WTC11 (cell line): Measurements from ENCODE around the gene SFMBT1. TPM values are rescaled to one million over a fixed set of nuclear protein-coding genes. Genes with fewer than 3 reads are reported as not detected.

ENCODE experiments used
- ATAC-seq: fragments of 200-7000 bp; cut with Tn5 transposase; 2 replicates; pipeline ENCODE4 v1.10.0; 2021; ENCODE audit warnings: mild to moderate bottlenecking, moderate library complexity
- CTCF ChIA-PET: fragments of 300-600 bp; sonication (Branson Sonifier 250); formaldehyde crosslinking; loops from one replicate; lab custom pipeline; 2021; ENCODE audit warnings: antibody characterized with exemption; lab: Charles Lee
- POLR2A ChIA-PET: fragments of 350-600 bp; sonication (Branson Sonifier 250); formaldehyde crosslinking; loops from one replicate; lab custom pipeline; 2021; ENCODE audit warnings: antibody characterized with exemption; lab: Charles Lee
- DNase-seq: peaks from one replicate; pipeline ENCODE4 v3.0.0; 2021; ENCODE audit warnings: low spot score
- H3K27ac Mint-ChIP-seq: 2 replicates; pipeline ENCODE4 v1.8.0; 2021; ENCODE audit warnings: mixed read lengths
- H3K27me3 Mint-ChIP-seq: 2 replicates; pipeline ENCODE4 v1.8.0; 2021; ENCODE audit warnings: low read depth, mild to moderate bottlenecking, moderate library complexity, mixed read lengths
- H3K36me3 Mint-ChIP-seq: 2 replicates; pipeline ENCODE4 v1.8.0; 2021; ENCODE audit warnings: mixed read lengths
- H3K4me1 Mint-ChIP-seq: 2 replicates; pipeline ENCODE4 v1.8.0; 2022; ENCODE audit warnings: mixed read lengths
- H3K4me3 Mint-ChIP-seq: 2 replicates; pipeline ENCODE4 v1.8.0; 2021; ENCODE audit warnings: mild to moderate bottlenecking, moderate library complexity, mixed read lengths
- H3K9me3 Mint-ChIP-seq: 2 replicates; pipeline ENCODE4 v1.8.0; 2021; ENCODE audit warnings: mixed read lengths
- AFF4 ChIP-seq: sonication (generic); formaldehyde crosslinking; IDR thresholded peaks from 2 replicates; pipeline ENCODE4 v1.8.1; 2023; ENCODE audit warnings: mild to moderate bottlenecking, missing genetic modification reagents, borderline replicate concordance
- ARID4B ChIP-seq: sonication (generic); formaldehyde crosslinking; IDR thresholded peaks from 2 replicates; pipeline ENCODE4 v1.8.0; 2023; ENCODE audit warnings: missing genetic modification reagents, mild to moderate bottlenecking, borderline replicate concordance
- E2F4 ChIP-seq: sonication (generic); formaldehyde crosslinking; IDR thresholded peaks from 2 replicates; pipeline ENCODE4 v1.8.1; 2022; ENCODE audit warnings: low read depth, mild to moderate bottlenecking, moderate library complexity, missing genetic modification reagents, borderline replicate concordance
- E2F5 ChIP-seq: sonication (generic); formaldehyde crosslinking; IDR thresholded peaks from 2 replicates; pipeline ENCODE4 v1.8.1; 2022; ENCODE audit warnings: mild to moderate bottlenecking, moderate library complexity, missing genetic modification reagents
- GTF2I ChIP-seq: fragments of 250-450 bp; sonication (Bioruptor Pico); conservative IDR thresholded peaks from 2 replicates; pipeline ENCODE4 v1.4.0; 2021; ENCODE audit warnings: mild to moderate bottlenecking
- JAZF1 ChIP-seq: fragments of 250-450 bp; sonication (Bioruptor Pico); IDR thresholded peaks from 2 replicates; pipeline ENCODE4 v1.9.0; 2021; ENCODE audit warnings: moderate library complexity, mild to moderate bottlenecking, inconsistent platforms
- MXD4 ChIP-seq: fragments of 250-450 bp; sonication (Bioruptor Pico); IDR thresholded peaks from 2 replicates; pipeline ENCODE4 v1.8.0; 2021; ENCODE audit warnings: mild to moderate bottlenecking, moderate library complexity, borderline replicate concordance
- NFE2L1 ChIP-seq: sonication (generic); formaldehyde crosslinking; IDR thresholded peaks from 2 replicates; pipeline ENCODE4 v1.8.1; 2023; ENCODE audit warnings: missing genetic modification reagents
- PRRX2 ChIP-seq: fragments of 250-450 bp; sonication (Bioruptor Pico); IDR thresholded peaks from 2 replicates; pipeline ENCODE4 v1.8.0; 2021; ENCODE audit warnings: mild to moderate bottlenecking
- SP1 ChIP-seq: sonication (generic); formaldehyde crosslinking; conservative IDR thresholded peaks from 2 replicates; pipeline ENCODE4 v1.8.1; 2022; ENCODE audit warnings: missing genetic modification reagents
- STAT6 ChIP-seq: sonication (generic); formaldehyde crosslinking; conservative IDR thresholded peaks from 2 replicates; pipeline ENCODE4 v1.8.1; 2023; ENCODE audit warnings: mild to moderate bottlenecking, low read depth, missing genetic modification reagents, moderate library complexity
- USF2 ChIP-seq: sonication (generic); formaldehyde crosslinking; IDR thresholded peaks from 2 replicates; pipeline ENCODE4 v1.8.1; 2023; ENCODE audit warnings: mild to moderate bottlenecking, missing genetic modification reagents, moderate library complexity
- ZNF425 ChIP-seq: fragments of 250-450 bp; sonication (Bioruptor Pico); conservative IDR thresholded peaks from 2 replicates; pipeline ENCODE4 v1.9.0; 2021; ENCODE audit warnings: mild to moderate bottlenecking
- total RNA-seq: library from RNA; stranded (reverse); gene quantifications from 3 replicates; pipeline ENCODE4 v1.2.3, GENCODE V29; 2021

SFMBT1 gene
- total RNA-seq, 1 experiment from 2014 or later = 20.9 TPM

GRCh38 chr3:53078656-53079055, 32.8 kb upstream of the SFMBT1 start:
- no peak overlapping the region for H3K27ac Mint-ChIP-seq
- CTCF ChIA-PET = interaction anchor here (0.7 to 1.2 kb wide), 3 partner anchors 32 to 280 kb away, joined by 3 read pairs; no protein-coding TSS in a partner anchor

GRCh38 chr3:53077476-53078220, 31.8 kb upstream of the SFMBT1 start:
- no peak overlapping the region for H3K27ac Mint-ChIP-seq
- CTCF ChIA-PET = interaction anchor here (0.9 to 1.0 kb wide), 2 partner anchors 25 to 257 kb away, joined by 3 read pairs; no protein-coding TSS in a partner anchor
- ATAC-seq (no peak), DNase-seq (peak; percentile 4)
- POLR2A ChIA-PET = no interaction called here
- H3K4me3 Mint-ChIP-seq = no peak overlapping the region
- H3K9me3 Mint-ChIP-seq = no peaks in the 10 kb centered on the region
- no peaks in the 10 kb centered on the region for H3K36me3 Mint-ChIP-seq
- no peaks in the 10 kb centered on the region for H3K27me3 Mint-ChIP-seq
- peaks cover 8% of the 10 kb centered on the region for H3K4me1 Mint-ChIP-seq
- TF ChIP-seq MXD4 = no peak
- no peak for TF ChIP-seq NFE2L1 (CRISPR knock-in tag)
- no peak for TF ChIP-seq ARID4B (CRISPR knock-in tag)
- no peak for TF ChIP-seq JAZF1 (CRISPR knock-in tag)
- no peak for TF ChIP-seq GTF2I (CRISPR knock-in tag)
- no peak for TF ChIP-seq E2F4 (CRISPR knock-in tag)
- no peak for TF ChIP-seq USF2 (CRISPR knock-in tag)
- no peak for TF ChIP-seq ZNF425 (CRISPR knock-in tag)
- no peak for TF ChIP-seq E2F5 (CRISPR knock-in tag)
- no peak for TF ChIP-seq SP1
- TF ChIP-seq AFF4 (CRISPR knock-in tag) = no peak
- no peak for TF ChIP-seq PRRX2 (CRISPR knock-in tag)

More at GRCh38 chr3:53078656-53079055, 32.8 kb upstream of the SFMBT1 start:
- H3K9me3 Mint-ChIP-seq = no peaks in the 10 kb centered on the region
- no peaks in the 10 kb centered on the region for H3K36me3 Mint-ChIP-seq
- ATAC-seq (no peak), DNase-seq (no peak)
- no peaks in the 10 kb centered on the region for H3K4me1 Mint-ChIP-seq
- no peaks in the 10 kb centered on the region for H3K27me3 Mint-ChIP-seq
- POLR2A ChIA-PET = no interaction called here
- TF ChIP-seq STAT6 = no peak
- H3K4me3 Mint-ChIP-seq = no peak overlapping the region
